ENCODE measurements around the gene ZNF592. TPM values are rescaled to one million over a fixed set of nuclear protein-coding genes. Genes with fewer than 3 reads are reported as not detected.

ZNF592 gene
- total and polyA plus RNA-seq, 2 experiments from 2014 or later: 14.4 to 17.6 TPM

DNA sequence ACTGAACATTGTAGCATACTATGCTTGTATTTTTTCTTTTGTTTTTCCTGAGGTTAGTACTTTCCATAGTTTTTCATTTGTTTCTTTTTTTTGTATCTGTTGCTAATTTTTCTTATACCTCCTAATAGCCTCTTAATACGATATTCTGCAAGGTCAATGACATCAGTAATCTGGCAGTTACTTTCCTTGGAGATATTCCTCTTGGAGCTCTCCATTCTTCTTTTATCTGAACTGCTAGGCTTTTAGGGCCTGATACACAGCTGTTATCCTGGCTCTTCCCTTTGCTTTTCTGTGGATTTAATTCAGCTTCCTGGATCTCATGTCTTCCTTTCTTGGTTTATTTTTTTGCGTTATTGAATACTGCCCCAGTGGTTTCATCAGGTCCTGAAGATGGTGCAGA is 81.6 kb downstream of the ZNF592 start:
- Histone ChIP-seq H3K79me2 (peaks cover 13% of the 10 kb centered on the region), H3K27me3 (no peaks in the 10 kb centered on the region), H3K4me3 (no peak overlapping the region), H3K9me3 (ENCODE audit: low read depth) (no peaks in the 10 kb centered on the region), H3K4me1 (ENCODE audit: insufficient read depth) (no peaks in the 10 kb centered on the region), H3K27ac (no peak overlapping the region), H3K36me3 (replicated peaks; ENCODE audit: insufficient read depth, low read depth) (no peaks in the 10 kb centered on the region), H2AFZ (no peak overlapping the region), H3K9me2 (replicated peaks; ENCODE audit: insufficient read depth) (no peaks in the 10 kb centered on the region), H3K4me2 (no peak overlapping the region), H4K20me1 (ENCODE audit: insufficient read depth, poor library complexity, severe bottlenecking) (no peaks in the 10 kb centered on the region)
- TF ChIP-seq EZH2 (IDR thresholded peaks at IDR 0.05; ENCODE audit: borderline replicate concordance): no peak
- TF ChIP-seq EZH2phosphoT487 (IDR thresholded peaks at IDR 0.05; ENCODE audit: low read depth, severe bottlenecking, unreplicated experiment): no peak
- 85% methylated on average over 2 of the region's 2 CpGs for WGBS (ENCODE audit: low lambda C conversion rate, missing lambda C conversion rate)
- DNase-seq (ENCODE audit: low spot score): no peak

DNA sequence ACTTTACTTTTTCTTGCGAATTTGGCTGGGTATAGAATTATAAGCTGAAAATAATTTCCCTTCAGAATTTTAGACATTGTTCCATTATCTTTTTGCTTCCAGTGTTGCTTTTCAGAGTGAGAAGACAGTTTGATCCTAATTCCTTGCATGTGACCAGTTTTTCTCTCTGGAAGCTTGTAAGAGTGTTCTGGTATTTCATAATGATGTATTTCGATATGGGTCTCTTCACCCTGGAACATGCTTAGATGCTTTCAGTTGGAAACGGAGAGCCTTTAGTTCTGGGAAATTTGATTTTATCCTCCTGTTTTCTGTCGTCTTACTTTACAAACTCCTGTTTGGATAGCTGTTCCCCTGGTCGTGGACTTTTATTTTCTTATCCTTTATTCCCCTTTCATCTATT is 82.6 kb downstream of the ZNF592 start:
- no peaks in the 10 kb centered on the region for H3K9me3 ChIP-seq (ENCODE audit: low read depth)
- H2AFZ ChIP-seq: no peak overlapping the region
- no peak overlapping the region for H3K27ac ChIP-seq
- H3K27me3 ChIP-seq: no peaks in the 10 kb centered on the region
- H3K4me3 ChIP-seq: no peak overlapping the region
- no peaks in the 10 kb centered on the region for H4K20me1 ChIP-seq (ENCODE audit: insufficient read depth, poor library complexity, severe bottlenecking)
- H3K79me2 ChIP-seq: peaks cover 13% of the 10 kb centered on the region
- 94% methylated on average over 5 of the region's 5 CpGs for WGBS (ENCODE audit: low lambda C conversion rate, missing lambda C conversion rate)
- DNase-seq (ENCODE audit: low spot score): no peak
- TF ChIP-seq EZH2 (IDR thresholded peaks at IDR 0.05; ENCODE audit: borderline replicate concordance) (no peak), EZH2phosphoT487 (IDR thresholded peaks at IDR 0.05; ENCODE audit: low read depth, severe bottlenecking, unreplicated experiment) (no peak)
- TF ChIP-seq, protein P1, sequence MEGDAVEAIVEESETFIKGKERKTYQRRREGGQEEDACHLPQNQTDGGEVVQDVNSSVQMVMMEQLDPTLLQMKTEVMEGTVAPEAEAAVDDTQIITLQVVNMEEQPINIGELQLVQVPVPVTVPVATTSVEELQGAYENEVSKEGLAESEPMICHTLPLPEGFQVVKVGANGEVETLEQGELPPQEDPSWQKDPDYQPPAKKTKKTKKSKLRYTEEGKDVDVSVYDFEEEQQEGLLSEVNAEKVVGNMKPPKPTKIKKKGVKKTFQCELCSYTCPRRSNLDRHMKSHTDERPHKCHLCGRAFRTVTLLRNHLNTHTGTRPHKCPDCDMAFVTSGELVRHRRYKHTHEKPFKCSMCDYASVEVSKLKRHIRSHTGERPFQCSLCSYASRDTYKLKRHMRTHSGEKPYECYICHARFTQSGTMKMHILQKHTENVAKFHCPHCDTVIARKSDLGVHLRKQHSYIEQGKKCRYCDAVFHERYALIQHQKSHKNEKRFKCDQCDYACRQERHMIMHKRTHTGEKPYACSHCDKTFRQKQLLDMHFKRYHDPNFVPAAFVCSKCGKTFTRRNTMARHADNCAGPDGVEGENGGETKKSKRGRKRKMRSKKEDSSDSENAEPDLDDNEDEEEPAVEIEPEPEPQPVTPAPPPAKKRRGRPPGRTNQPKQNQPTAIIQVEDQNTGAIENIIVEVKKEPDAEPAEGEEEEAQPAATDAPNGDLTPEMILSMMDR (IDR thresholded peaks at IDR 0.05; ENCODE audit: poor library complexity): no peak
- H3K4me2 ChIP-seq: no peak overlapping the region
- no peaks in the 10 kb centered on the region for H3K36me3 ChIP-seq (replicated peaks; ENCODE audit: insufficient read depth, low read depth)
- H3K4me1 ChIP-seq (ENCODE audit: insufficient read depth): no peaks in the 10 kb centered on the region
- H3K9me2 ChIP-seq (replicated peaks; ENCODE audit: insufficient read depth): no peaks in the 10 kb centered on the region

DNA sequence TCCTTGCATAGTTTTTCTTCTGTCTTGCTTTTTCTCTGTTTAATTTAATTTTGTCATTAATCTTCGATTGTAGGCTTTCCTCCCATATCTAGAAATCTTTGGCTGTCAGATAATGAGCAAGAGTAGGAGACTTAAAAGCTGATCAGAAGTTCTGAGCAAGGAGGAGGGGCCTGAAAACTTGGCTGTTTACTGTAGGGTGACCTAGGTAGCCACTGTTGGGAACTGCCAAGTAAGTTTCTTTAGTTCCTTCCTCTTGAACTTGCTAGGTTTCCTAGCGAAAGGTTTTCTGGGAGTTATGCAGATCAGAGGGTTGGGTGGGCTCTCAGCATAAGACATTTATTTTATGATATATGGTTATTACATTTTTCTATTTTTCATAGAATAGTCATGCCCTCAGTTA is 83.2 kb downstream of the ZNF592 start:
- H3K79me2 ChIP-seq: peaks cover 13% of the 10 kb centered on the region
- no peak overlapping the region for H3K4me2 ChIP-seq
- H3K4me1 ChIP-seq (ENCODE audit: insufficient read depth): no peaks in the 10 kb centered on the region
- no peak for DNase-seq (ENCODE audit: low spot score)
- no peaks in the 10 kb centered on the region for H3K36me3 ChIP-seq (replicated peaks; ENCODE audit: insufficient read depth, low read depth)
- no peak overlapping the region for H3K4me3 ChIP-seq
- TF ChIP-seq, protein P1 (IDR thresholded peaks at IDR 0.05; ENCODE audit: poor library complexity): no peak
- TF ChIP-seq EZH2phosphoT487 (IDR thresholded peaks at IDR 0.05; ENCODE audit: low read depth, severe bottlenecking, unreplicated experiment) (no peak), EZH2 (IDR thresholded peaks at IDR 0.05; ENCODE audit: borderline replicate concordance) (no peak)
- no peak overlapping the region for H2AFZ ChIP-seq
- H4K20me1 ChIP-seq (ENCODE audit: insufficient read depth, poor library complexity, severe bottlenecking): no peaks in the 10 kb centered on the region
- no peak overlapping the region for H3K27ac ChIP-seq
- no peaks in the 10 kb centered on the region for H3K9me3 ChIP-seq (ENCODE audit: low read depth)
- WGBS (ENCODE audit: low lambda C conversion rate, missing lambda C conversion rate): 86% methylated on average over 2 of the region's 2 CpGs
- no peaks in the 10 kb centered on the region for H3K9me2 ChIP-seq (replicated peaks; ENCODE audit: insufficient read depth)
- H3K27me3 ChIP-seq: no peaks in the 10 kb centered on the region

DNA sequence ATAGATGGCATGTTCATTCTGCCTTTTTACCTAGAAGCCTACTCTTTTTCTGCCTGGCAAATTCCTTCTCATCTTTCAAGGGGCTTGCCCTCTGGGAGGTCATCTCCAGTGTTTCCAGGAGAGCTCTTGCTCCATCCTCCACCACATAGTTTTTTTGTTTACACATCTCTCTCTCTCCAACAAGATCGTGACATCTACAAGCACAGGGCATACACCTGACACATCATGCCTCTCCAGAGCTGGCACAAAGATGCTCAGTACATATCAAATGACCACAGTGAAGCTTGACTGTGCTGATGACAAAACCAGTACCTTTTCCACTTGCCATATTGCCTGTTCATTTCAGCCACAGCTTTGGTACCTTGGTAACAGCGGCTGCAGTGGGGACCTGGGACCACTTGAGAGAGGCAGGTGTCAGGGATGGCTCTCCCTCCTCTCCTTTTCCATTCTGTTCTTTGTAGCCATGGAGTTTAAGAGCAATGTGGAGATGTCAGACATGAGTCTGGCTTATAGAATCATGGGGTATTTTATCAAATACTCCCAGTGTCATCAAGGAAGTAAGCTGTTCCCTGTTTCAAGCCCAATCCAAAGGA is 84.2 kb downstream of the ZNF592 start:
- H3K4me2 ChIP-seq: no peak overlapping the region
- TF ChIP-seq EZH2phosphoT487 (IDR thresholded peaks at IDR 0.05; ENCODE audit: low read depth, severe bottlenecking, unreplicated experiment): no peak
- WGBS (ENCODE audit: low lambda C conversion rate, missing lambda C conversion rate): 79% methylated on average over 2 of the region's 2 CpGs
- H4K20me1 ChIP-seq (ENCODE audit: insufficient read depth, poor library complexity, severe bottlenecking): no peaks in the 10 kb centered on the region
- no peaks in the 10 kb centered on the region for H3K9me3 ChIP-seq (ENCODE audit: low read depth)
- peaks cover 13% of the 10 kb centered on the region for H3K79me2 ChIP-seq
- no peaks in the 10 kb centered on the region for H3K27me3 ChIP-seq
- no peak overlapping the region for H3K27ac ChIP-seq
- H3K4me1 ChIP-seq (ENCODE audit: insufficient read depth): no peaks in the 10 kb centered on the region
- H2AFZ ChIP-seq: no peak overlapping the region
- no peak overlapping the region for H3K4me3 ChIP-seq
- H3K9me2 ChIP-seq (replicated peaks; ENCODE audit: insufficient read depth): no peaks in the 10 kb centered on the region
- DNase-seq (ENCODE audit: low spot score): no peak
- no peaks in the 10 kb centered on the region for H3K36me3 ChIP-seq (replicated peaks; ENCODE audit: insufficient read depth, low read depth)

Measured in hepatocyte (in vitro differentiated cells).